Measurements from ENCODE around the gene GPR156.

- TF ChIP-seq CTCF (optimal IDR thresholded peaks at IDR 0.05 in 1 of 3, IDR thresholded peaks at IDR 0.05 in 1 of 3, conservative IDR thresholded peaks at IDR 0.05 in 1 of 3; ENCODE audit: extremely low read depth in 1 of 3, insufficient read depth in 2 of 3, low read length in 3 of 3) (no peak), EZH2 (IDR thresholded peaks at IDR 0.05; ENCODE audit: low read length) (no peak)
These were observed 4.6 kb upstream of the GPR156 start for GRCh38 chr3:120289636-120290035.

Data from keratinocyte (primary cell).